Measurements from ENCODE around the gene CTXND1.

Gene CTXND1

GRCh38 chr15:80231371-80231770 is 20.6 kb downstream of the CTXND1 start:
- TF ChIP-seq CTCF (conservative IDR thresholded peaks at IDR 0.05; ENCODE audit: low read length), result no peak
- DNase-seq (ENCODE audit: low read depth), result no peak

DNA sequence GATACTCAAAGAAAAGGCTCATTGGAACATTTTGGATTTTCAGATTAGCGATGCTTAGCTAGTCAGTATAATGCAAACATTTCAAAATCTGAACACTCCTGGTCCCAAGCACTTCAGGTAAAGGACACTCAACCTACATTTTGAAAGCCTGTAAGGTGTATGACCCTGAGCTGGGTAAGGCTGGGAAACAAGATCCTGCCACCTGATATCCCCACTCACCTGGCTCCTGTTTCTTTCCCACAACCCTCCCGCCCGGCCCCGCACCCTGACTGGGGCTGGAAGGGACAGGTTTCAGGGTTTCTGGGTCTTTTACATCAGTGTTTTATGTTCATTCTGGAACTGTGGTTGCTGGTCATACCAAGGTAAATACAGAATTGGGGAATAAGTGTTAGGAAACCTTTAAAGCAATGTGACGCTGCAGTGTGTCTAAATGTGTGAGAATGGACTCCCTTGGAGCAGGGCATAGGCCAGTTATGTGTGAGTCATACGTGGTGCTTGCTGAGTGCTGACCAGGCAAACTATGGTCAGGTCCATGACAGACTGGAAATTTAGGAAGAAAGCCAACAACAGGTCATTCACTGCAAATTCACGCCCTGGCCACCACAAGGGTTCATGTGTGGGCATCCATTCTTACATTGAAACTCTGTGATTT is 22.9 kb downstream of the CTXND1 start:
- no peak for TF ChIP-seq CTCF (conservative IDR thresholded peaks at IDR 0.05; ENCODE audit: low read length)
- peak; percentile 10 for DNase-seq (ENCODE audit: low read depth)
- no peak overlapping the region for H3K4me3 ChIP-seq (ENCODE audit: low read length)

More at GRCh38 chr15:80231371-80231770, 20.6 kb downstream of the CTXND1 start:
- no peak overlapping the region for H3K4me3 ChIP-seq (ENCODE audit: low read length)

DNA sequence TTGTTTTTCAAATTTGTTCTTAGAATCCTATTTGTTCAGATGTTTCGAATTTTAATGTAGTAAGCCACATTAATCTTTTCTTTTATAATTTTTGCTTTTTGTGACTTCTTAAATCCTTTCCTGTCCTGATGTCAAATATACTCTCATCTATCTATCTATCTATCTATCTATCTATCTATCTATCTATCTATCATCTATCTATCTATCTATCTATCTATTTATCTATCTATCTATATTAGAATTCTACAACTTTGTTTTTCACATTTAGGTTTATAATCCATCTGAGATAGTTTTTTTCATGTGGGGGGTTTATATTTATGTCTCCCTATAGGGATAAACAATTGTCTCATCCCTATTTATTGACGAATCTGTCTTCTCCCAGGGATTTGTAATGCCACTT is 32.1 kb downstream of the CTXND1 start:
- no peak for DNase-seq (ENCODE audit: low read depth)
- TF ChIP-seq CTCF (conservative IDR thresholded peaks at IDR 0.05; ENCODE audit: low read length), result no peak

DNA sequence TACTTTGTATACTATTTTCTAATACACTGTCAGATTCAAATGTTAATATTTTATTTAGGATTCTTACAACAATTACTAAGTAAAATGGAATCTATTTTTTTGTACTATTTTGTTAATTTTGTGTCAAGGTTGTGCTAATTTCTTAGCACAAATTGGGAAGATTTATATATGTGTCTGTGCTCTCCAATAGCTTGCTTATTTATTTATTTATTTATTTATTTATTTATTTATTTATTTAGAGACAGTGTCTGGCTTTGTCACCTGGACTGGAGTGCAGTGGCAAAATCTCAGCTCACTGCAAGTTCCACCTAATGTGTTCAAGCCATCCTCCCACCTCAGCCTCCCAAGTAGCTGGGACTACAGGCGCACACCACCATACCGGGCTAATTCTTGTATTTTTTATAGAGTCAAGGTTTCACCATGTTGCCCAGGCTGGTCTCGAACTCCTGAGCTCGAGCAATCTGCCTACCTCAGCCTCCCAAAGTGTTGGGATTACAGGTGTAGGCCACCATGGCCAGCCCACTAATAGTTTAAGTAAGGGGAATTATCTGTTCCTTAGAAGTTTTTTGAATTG is 34.6 kb downstream of the CTXND1 start:
- DNase-seq (ENCODE audit: low read depth), result no peak
- TF ChIP-seq CTCF (conservative IDR thresholded peaks at IDR 0.05; ENCODE audit: low read length), result no peak
- H3K4me3 ChIP-seq (ENCODE audit: low read length), result no peak overlapping the region

More for the DNA sequence above, 32.1 kb downstream of the CTXND1 start:
- no peak overlapping the region for H3K4me3 ChIP-seq (ENCODE audit: low read length)

GRCh38 chr15:80216911-80217310 is 35.1 kb downstream of the CTXND1 start:
- DNase-seq (ENCODE audit: low read depth), result no peak
- H3K4me3 ChIP-seq (ENCODE audit: low read length), result no peak overlapping the region
- TF ChIP-seq CTCF (conservative IDR thresholded peaks at IDR 0.05; ENCODE audit: low read length), result no peak

- H3K4me3 ChIP-seq (ENCODE audit: low read length), result no peak overlapping the region
- DNase-seq (ENCODE audit: low read depth), result no peak
- TF ChIP-seq CTCF (conservative IDR thresholded peaks at IDR 0.05; ENCODE audit: low read length), result no peak
Observed at GRCh38 chr15:80216141-80216540, 35.9 kb downstream of the CTXND1 start.

GRCh38 chr15:80214910-80215309 is 37.1 kb downstream of the CTXND1 start:
- TF ChIP-seq CTCF (conservative IDR thresholded peaks at IDR 0.05; ENCODE audit: low read length), result no peak
- no peak for DNase-seq (ENCODE audit: low read depth)
- no peak overlapping the region for H3K4me3 ChIP-seq (ENCODE audit: low read length)
